HG03280 (cell line): ENCODE results near the gene GNE.
A peak's percentile ranks its signal among the peaks of the same experiment; 100 is the strongest.

ENCODE experiments used
- ATAC-seq: cut with Tn5 transposase; IDR thresholded peaks from one replicate; pipeline ENCODE4 v1.9.1; 2021; ENCODE audit warnings: mild to moderate bottlenecking, moderate library complexity; ENCODE audit not compliant: unreplicated experiment

The GNE gene

GRCh38 chr9:36173861-36174260, 84.4 kb downstream of the GNE start:
- ATAC-seq, result no peak

- ATAC-seq, result no peak
Measured at GRCh38 chr9:36170531-36170930, 87.7 kb downstream of the GNE start.

GRCh38 chr9:36169708-36170107, 88.5 kb downstream of the GNE start:
- ATAC-seq, result no peak

GRCh38 chr9:36169166-36169565, 89.1 kb downstream of the GNE start, which contains the start of gene CCIN:
Gene CCIN (plus strand): TSS chr9:36169388. CDS start chr9:36169503, 115 bp downstream.
- no peak for ATAC-seq

- ATAC-seq, result peak; percentile 91
Measured at GRCh38 chr9:36166168-36166927, 91.9 kb downstream of the GNE start.

GRCh38 chr9:36165826-36166167, 92.5 kb downstream of the GNE start:
- ATAC-seq, result no peak

- ATAC-seq, result no peak
Measured at GRCh38 chr9:36164989-36165388, 93.3 kb downstream of the GNE start.
